ENCODE data around the gene GRID2. TPM values are rescaled to one million over a fixed set of nuclear protein-coding genes. Genes with fewer than 3 reads are reported as not detected.

GRID2 gene
- total and polyA plus RNA-seq, 10 of the 15 experiments (the other 5 are each of a cell fraction or from before 2014, with no cell fraction given): not detected

GRCh38 chr4:93351846-93352245, 1048.1 kb downstream of the GRID2 start:
- DNase-seq (ENCODE audit: low read depth, low spot score) (no peak), FAIRE-seq (no peak), ATAC-seq (no peak)
- CTCF ChIA-PET: no interaction called here
- BruUV-seq (replicated peaks): no TSS peak
- TF ChIP-seq ZNF622 (IDR thresholded peaks at IDR 0.05) (no peak), CHD1 (IDR thresholded peaks at IDR 0.05; ENCODE audit: low read depth, low read length) (no peak), ZNF687 (IDR thresholded peaks at IDR 0.05) (no peak), EGR1 (IDR thresholded peaks at IDR 0.05; ENCODE audit: borderline replicate concordance in 1 of 2, low read depth in 2 of 2, low read length in 2 of 2) (no peak), MYB (IDR thresholded peaks at IDR 0.05; ENCODE audit: borderline replicate concordance, low read depth, low read length) (no peak), RAD51 (IDR thresholded peaks at IDR 0.05) (no peak), MLLT1 (IDR thresholded peaks at IDR 0.05) (no peak), HDAC2 (IDR thresholded peaks at IDR 0.05) (no peak), RCOR1 (conservative IDR thresholded peaks at IDR 0.05; ENCODE audit: low read depth, low read length) (no peak)
- WGBS (ENCODE audit: insufficient coverage, insufficient replicate concordance, low lambda C conversion rate, missing lambda C conversion rate): 0% methylated on average over 1 of the region's 1 CpG
- POLR2A ChIA-PET: no interaction called here
- no peaks in the 10 kb centered on the region for H3K4me1 ChIP-seq (ENCODE audit: control insufficient read depth, insufficient read depth, low read length)
- no peaks in the 10 kb centered on the region for H4K20me1 ChIP-seq (ENCODE audit: control insufficient read depth, insufficient read depth)
- H3K36me3 ChIP-seq (ENCODE audit: control insufficient read depth in 2 of 2, insufficient read depth in 2 of 2, low read length in 1 of 2): no peaks in the 10 kb centered on the region
- no peaks in the 10 kb centered on the region for H3K27me3 ChIP-seq (replicated peaks in 1 of 2; ENCODE audit: control insufficient read depth in 2 of 2, insufficient read depth in 2 of 2, low read length in 1 of 2)
- in situ Hi-C loops (cut with MboI): no loop called here
- intact Hi-C loops (cut with micrococcal nuclease; ENCODE audit: unreplicated experiment): no loop called here
- no peak overlapping the region for H3K9ac ChIP-seq (ENCODE audit: control insufficient read depth, insufficient read depth, low read length)
- RAD21 ChIA-PET (ENCODE audit: unreplicated experiment): interaction anchor here (0.5 kb wide), 1 partner anchor 8 kb away, joined by 3 read pairs; no protein-coding TSS in a partner anchor
- H3K4me3 ChIP-seq: no peak overlapping the region
- H3K79me2 ChIP-seq (ENCODE audit: control insufficient read depth, insufficient read depth, low read length): no peaks in the 10 kb centered on the region
- H3K4me2 ChIP-seq (ENCODE audit: control insufficient read depth, insufficient read depth): no peak overlapping the region
- H2AFZ ChIP-seq (ENCODE audit: control insufficient read depth, low read depth, low read length): no peak overlapping the region
- H3K27ac ChIP-seq (ENCODE audit: control insufficient read depth, insufficient read depth): no peak overlapping the region
- SMC1A ChIA-PET (ENCODE audit: uncharacterized antibody, unreplicated experiment): no interaction called here
- H3K9me3 ChIP-seq (replicated peaks; ENCODE audit: control insufficient read depth, insufficient read depth, low read length): no peaks in the 10 kb centered on the region

Data from GM12878 (cell line).